ENCODE data around the gene CUX1.
A peak's percentile ranks its signal among the peaks of the same experiment; 100 is the strongest.

CUX1 gene

DNA sequence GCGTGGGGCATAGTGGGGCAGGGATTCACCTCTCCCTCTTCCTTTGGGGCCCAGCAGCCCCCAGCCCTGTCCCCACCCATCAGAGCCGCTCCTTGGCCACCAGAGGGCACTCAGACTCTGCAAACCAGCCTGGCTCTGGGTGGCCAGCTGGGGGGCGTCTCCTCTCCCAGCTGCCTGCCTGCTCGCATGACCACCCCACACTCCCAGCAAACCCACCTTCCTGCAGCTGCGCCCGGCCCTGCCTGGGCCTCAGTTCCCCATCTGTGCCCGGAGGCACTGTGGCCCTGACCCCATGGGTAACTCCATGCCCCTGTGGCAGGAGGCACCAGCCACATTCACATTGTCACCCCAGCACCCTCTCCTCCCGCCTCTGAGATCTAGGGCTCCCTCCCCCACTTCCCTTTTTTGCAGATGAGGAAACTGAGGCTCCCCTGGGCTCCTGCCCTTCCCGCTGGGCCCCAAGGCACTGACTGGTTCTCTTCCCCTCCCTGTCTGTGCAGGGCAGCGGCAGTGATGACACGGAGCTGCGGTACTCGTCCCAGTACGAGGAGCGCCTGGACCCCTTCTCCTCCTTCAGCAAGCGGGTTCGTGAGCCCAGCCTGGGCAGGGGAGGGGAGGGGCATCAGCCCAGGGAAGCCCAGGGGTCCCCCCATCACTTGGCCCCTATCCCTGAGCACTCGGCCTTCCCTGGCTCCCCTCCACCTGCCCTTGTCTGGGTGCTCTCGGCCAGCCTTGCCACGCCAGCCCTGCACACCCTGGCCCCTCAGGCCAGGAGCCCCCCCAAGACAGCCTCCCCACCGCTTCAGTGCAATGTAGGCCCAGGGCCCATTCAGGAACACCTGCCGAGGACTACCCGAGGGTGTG, 462.3 kb downstream of the CUX1 start (continued):
- TF ChIP-seq, protein P1, sequence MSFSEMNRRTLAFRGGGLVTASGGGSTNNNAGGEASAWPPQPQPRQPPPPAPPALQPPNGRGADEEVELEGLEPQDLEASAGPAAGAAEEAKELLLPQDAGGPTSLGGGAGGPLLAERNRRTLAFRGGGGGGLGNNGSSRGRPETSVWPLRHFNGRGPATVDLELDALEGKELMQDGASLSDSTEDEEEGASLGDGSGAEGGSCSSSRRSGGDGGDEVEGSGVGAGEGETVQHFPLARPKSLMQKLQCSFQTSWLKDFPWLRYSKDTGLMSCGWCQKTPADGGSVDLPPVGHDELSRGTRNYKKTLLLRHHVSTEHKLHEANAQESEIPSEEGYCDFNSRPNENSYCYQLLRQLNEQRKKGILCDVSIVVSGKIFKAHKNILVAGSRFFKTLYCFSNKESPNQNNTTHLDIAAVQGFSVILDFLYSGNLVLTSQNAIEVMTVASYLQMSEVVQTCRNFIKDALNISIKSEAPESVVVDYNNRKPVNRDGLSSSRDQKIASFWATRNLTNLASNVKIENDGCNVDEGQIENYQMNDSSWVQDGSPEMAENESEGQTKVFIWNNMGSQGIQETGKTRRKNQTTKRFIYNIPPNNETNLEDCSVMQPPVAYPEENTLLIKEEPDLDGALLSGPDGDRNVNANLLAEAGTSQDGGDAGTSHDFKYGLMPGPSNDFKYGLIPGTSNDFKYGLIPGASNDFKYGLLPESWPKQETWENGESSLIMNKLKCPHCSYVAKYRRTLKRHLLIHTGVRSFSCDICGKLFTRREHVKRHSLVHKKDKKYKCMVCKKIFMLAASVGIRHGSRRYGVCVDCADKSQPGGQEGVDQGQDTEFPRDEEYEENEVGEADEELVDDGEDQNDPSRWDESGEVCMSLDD (tag by site-specific recombination; IDR thresholded peaks at IDR 0.05), result peak; percentile 59
- TF ChIP-seq, protein P2, sequence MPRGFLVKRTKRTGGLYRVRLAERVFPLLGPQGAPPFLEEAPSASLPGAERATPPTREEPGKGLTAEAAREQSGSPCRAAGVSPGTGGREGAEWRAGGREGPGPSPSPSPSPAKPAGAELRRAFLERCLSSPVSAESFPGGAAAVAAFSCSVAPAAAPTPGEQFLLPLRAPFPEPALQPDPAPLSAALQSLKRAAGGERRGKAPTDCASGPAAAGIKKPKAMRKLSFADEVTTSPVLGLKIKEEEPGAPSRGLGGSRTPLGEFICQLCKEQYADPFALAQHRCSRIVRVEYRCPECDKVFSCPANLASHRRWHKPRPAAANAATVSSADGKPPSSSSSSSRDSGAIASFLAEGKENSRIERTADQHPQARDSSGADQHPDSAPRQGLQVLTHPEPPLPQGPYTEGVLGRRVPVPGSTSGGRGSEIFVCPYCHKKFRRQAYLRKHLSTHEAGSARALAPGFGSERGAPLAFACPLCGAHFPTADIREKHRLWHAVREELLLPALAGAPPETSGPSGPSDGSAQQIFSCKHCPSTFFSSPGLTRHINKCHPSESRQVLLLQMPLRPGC (tag by site-specific recombination; IDR thresholded peaks at IDR 0.05), result no peak
- TF ChIP-seq ZBTB21 (tag by site-specific recombination; IDR thresholded peaks at IDR 0.05), result no peak

DNA sequence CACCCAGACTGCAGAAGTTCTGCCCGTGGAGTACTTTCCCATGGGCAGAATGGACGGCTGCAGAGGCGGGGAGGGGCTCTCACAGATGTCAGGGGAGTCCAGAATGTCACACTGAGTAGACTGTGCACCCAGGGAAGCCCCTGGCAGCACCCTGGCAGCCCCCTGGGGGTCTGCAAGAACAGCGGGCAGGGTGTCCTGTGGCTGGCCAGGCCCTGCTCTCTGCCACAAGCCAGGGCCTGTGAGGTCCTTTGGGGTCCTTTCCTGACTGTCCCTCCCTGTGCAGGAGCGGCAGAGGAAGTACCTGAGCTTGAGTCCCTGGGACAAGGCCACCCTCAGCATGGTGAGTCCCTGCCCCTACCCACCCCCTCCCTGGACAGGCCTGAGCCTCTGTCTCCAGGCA, 463.1 kb downstream of the CUX1 start:
- ChIA-PET POLR2A (interaction anchor here (1.1 kb wide), 1 partner anchor 116 kb away, joined by 4 read pairs; the partner anchor contains the start of gene PRKRIP1), CTCF (interaction anchor here (0.7 to 5.4 kb wide), 6 partner anchors 7 to 1035 kb away, joined by 3 to 89 read pairs (median 6); partner anchors contain the start of gene PRKRIP1)
- Histone ChIP-seq H3K9me3 (ENCODE audit: control insufficient read depth, insufficient read depth, low read depth, low read length) (no peaks in the 10 kb centered on the region), H3K4me1 (ENCODE audit: control insufficient read depth, insufficient read depth, low read length) (no peaks in the 10 kb centered on the region), H3K36me3 (ENCODE audit: control insufficient read depth in 2 of 2, insufficient read depth in 1 of 2, low read length in 2 of 2) (no peaks in the 10 kb centered on the region), H3K27ac (ENCODE audit: extremely low read depth, low read depth, low read length) (no peak overlapping the region), H3K4me3 (ENCODE audit: low read depth, low read length) (no peak overlapping the region)
- TF ChIP-seq ZSCAN16 (tag by site-specific recombination; IDR thresholded peaks at IDR 0.05) (no peak), ZBTB7A (tag by site-specific recombination; IDR thresholded peaks at IDR 0.05; ENCODE audit: low read depth) (no peak), ZFHX2 (tag by site-specific recombination; conservative IDR thresholded peaks at IDR 0.05) (no peak), ZBTB17 (tag by site-specific recombination; IDR thresholded peaks at IDR 0.05) (no peak), PATZ1 (tag by site-specific recombination; IDR thresholded peaks at IDR 0.05) (no peak), ZNF350 (tag by site-specific recombination; IDR thresholded peaks at IDR 0.05) (no peak), SCRT1 (tag by site-specific recombination; IDR thresholded peaks at IDR 0.05; ENCODE audit: borderline replicate concordance) (no peak), ZNF473 (tag by site-specific recombination; IDR thresholded peaks at IDR 0.05) (no peak), ZBTB1 (tag by site-specific recombination; IDR thresholded peaks at IDR 0.05) (no peak), PRDM10 (tag by site-specific recombination; IDR thresholded peaks at IDR 0.05) (no peak)
- TF ChIP-seq, protein P3, sequence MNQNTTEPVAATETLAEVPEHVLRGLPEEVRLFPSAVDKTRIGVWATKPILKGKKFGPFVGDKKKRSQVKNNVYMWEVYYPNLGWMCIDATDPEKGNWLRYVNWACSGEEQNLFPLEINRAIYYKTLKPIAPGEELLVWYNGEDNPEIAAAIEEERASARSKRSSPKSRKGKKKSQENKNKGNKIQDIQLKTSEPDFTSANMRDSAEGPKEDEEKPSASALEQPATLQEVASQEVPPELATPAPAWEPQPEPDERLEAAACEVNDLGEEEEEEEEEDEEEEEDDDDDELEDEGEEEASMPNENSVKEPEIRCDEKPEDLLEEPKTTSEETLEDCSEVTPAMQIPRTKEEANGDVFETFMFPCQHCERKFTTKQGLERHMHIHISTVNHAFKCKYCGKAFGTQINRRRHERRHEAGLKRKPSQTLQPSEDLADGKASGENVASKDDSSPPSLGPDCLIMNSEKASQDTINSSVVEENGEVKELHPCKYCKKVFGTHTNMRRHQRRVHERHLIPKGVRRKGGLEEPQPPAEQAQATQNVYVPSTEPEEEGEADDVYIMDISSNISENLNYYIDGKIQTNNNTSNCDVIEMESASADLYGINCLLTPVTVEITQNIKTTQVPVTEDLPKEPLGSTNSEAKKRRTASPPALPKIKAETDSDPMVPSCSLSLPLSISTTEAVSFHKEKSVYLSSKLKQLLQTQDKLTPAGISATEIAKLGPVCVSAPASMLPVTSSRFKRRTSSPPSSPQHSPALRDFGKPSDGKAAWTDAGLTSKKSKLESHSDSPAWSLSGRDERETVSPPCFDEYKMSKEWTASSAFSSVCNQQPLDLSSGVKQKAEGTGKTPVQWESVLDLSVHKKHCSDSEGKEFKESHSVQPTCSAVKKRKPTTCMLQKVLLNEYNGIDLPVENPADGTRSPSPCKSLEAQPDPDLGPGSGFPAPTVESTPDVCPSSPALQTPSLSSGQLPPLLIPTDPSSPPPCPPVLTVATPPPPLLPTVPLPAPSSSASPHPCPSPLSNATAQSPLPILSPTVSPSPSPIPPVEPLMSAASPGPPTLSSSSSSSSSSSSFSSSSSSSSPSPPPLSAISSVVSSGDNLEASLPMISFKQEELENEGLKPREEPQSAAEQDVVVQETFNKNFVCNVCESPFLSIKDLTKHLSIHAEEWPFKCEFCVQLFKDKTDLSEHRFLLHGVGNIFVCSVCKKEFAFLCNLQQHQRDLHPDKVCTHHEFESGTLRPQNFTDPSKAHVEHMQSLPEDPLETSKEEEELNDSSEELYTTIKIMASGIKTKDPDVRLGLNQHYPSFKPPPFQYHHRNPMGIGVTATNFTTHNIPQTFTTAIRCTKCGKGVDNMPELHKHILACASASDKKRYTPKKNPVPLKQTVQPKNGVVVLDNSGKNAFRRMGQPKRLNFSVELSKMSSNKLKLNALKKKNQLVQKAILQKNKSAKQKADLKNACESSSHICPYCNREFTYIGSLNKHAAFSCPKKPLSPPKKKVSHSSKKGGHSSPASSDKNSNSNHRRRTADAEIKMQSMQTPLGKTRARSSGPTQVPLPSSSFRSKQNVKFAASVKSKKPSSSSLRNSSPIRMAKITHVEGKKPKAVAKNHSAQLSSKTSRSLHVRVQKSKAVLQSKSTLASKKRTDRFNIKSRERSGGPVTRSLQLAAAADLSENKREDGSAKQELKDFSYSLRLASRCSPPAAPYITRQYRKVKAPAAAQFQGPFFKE (tag by site-specific recombination; IDR thresholded peaks at IDR 0.05; ENCODE audit: borderline replicate concordance), result no peak
- TF ChIP-seq, protein P4, sequence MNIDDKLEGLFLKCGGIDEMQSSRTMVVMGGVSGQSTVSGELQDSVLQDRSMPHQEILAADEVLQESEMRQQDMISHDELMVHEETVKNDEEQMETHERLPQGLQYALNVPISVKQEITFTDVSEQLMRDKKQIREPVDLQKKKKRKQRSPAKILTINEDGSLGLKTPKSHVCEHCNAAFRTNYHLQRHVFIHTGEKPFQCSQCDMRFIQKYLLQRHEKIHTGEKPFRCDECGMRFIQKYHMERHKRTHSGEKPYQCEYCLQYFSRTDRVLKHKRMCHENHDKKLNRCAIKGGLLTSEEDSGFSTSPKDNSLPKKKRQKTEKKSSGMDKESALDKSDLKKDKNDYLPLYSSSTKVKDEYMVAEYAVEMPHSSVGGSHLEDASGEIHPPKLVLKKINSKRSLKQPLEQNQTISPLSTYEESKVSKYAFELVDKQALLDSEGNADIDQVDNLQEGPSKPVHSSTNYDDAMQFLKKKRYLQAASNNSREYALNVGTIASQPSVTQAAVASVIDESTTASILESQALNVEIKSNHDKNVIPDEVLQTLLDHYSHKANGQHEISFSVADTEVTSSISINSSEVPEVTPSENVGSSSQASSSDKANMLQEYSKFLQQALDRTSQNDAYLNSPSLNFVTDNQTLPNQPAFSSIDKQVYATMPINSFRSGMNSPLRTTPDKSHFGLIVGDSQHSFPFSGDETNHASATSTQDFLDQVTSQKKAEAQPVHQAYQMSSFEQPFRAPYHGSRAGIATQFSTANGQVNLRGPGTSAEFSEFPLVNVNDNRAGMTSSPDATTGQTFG (tag by site-specific recombination; IDR thresholded peaks at IDR 0.05; ENCODE audit: borderline replicate concordance), result no peak
